ENCODE data around the gene PPP2CA.

DNA sequence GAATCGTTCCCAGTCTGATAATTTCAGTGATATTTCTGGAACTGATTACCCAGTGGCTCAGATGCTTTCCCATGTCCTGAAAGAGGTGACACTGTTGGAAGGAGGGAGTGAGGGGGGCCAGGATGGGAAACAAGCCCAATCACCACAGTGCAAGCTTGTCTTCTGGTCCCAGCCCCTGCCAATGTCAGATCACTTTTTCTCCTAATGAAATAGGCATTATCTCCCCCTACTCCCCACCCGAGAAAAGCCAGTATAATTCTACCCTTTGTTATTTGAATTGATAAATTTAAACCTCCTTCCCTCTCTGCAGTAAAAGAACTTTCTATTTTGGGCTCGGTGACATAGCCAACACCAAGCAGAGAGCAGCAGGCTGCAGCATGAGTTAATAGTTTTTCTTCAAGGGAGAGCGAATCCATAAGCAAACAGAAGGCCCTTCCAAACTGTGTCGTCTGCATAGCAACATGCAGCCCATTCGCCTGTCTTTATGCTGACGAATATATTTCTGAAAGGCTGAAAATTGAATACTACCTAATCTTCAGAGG lies 14.6 kb upstream of the PPP2CA start:
- TF ChIP-seq, protein P1, sequence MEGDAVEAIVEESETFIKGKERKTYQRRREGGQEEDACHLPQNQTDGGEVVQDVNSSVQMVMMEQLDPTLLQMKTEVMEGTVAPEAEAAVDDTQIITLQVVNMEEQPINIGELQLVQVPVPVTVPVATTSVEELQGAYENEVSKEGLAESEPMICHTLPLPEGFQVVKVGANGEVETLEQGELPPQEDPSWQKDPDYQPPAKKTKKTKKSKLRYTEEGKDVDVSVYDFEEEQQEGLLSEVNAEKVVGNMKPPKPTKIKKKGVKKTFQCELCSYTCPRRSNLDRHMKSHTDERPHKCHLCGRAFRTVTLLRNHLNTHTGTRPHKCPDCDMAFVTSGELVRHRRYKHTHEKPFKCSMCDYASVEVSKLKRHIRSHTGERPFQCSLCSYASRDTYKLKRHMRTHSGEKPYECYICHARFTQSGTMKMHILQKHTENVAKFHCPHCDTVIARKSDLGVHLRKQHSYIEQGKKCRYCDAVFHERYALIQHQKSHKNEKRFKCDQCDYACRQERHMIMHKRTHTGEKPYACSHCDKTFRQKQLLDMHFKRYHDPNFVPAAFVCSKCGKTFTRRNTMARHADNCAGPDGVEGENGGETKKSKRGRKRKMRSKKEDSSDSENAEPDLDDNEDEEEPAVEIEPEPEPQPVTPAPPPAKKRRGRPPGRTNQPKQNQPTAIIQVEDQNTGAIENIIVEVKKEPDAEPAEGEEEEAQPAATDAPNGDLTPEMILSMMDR (IDR thresholded peaks at IDR 0.05 in 4 of 5, conservative IDR thresholded peaks at IDR 0.05 in 1 of 5) = no peak
- no peak for TF ChIP-seq POLR2A (IDR thresholded peaks at IDR 0.05)
